Lower lobe of right lung (tissue), 2 donors: ENCODE results near the gene PLEKHA6. TPM values are rescaled to one million over a fixed set of nuclear protein-coding genes. Genes with fewer than 3 reads are reported as not detected.

ENCODE experiments used
- ATAC-seq, 2 donors: fragments of 200-7000 bp; cut with Tn5 transposase; one replicate each; pipeline ENCODE4 v1.9.1; 2020 to 2022; ENCODE audit warnings: mild to moderate bottlenecking in 2 of 2, moderate library complexity in 2 of 2
- DNase-seq: peaks from one replicate; pipeline ENCODE4 v3.0.0-alpha.2; 2020
- H3K27ac ChIP-seq: fragments of 200-600 bp; one replicate; pipeline ENCODE4 v1.8.0; 2022
- H3K27me3 ChIP-seq: fragments of 200-600 bp; one replicate; pipeline ENCODE4 v1.8.0; 2022; ENCODE audit warnings: low read depth
- H3K36me3 ChIP-seq: fragments of 200-600 bp; one replicate; pipeline ENCODE4 v1.8.0; 2022; ENCODE audit warnings: mild to moderate bottlenecking
- H3K4me1 ChIP-seq: fragments of 200-600 bp; one replicate; pipeline ENCODE4 v1.8.0; 2022
- H3K4me3 ChIP-seq: fragments of 200-600 bp; one replicate; pipeline ENCODE4 v1.8.0; 2022; ENCODE audit warnings: mild to moderate bottlenecking
- H3K9me3 ChIP-seq: fragments of 200-600 bp; one replicate; pipeline ENCODE4 v1.8.0; 2022
- intact Hi-C: fragments of 100-400 bp; cut with DNase I; formaldehyde crosslinking; loops from one replicate; pipeline ENCODE4 v1.11.0; 2022
- total RNA-seq: library from RNA; stranded (reverse); fragmentation: NEBNext Ultra II Directional; extraction: Animal tissue kit (Norgen Biotek cat#: 25700); gene quantifications from one replicate; pipeline ENCODE4 v1.2.1, GENCODE V29; 2021
- TF ChIP-seq, protein P1 (sequence below): fragments of 200-600 bp; IDR thresholded peaks from one replicate; pipeline ENCODE4 v1.8.0; 2022; ENCODE audit warnings: antibody characterized with exemption, mild to moderate bottlenecking
- donor health status: DM: no; HTN: yes; CAD: no; lungs with severe emphysema.

PLEKHA6 gene
- total RNA-seq, 1 donor from 2014 or later, result 7.6 TPM

DNA sequence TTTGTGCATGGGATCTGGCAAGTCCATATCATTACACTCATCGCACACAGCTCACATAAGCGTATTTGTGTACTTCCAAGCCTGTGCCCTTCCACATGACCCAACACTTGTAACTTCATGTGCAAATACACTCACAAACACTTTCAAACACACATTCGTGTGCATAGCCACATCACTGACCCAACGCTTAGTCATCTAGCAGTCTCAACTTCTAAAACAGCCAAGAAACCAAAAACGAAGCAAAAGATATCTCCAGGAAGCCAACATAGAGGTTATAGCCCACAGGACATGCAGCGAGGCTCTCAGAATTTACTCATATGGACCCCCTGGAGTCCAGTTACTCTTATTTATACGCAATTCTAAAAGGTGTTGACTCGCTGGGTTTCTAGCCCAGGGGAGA lies 135.1 kb downstream of the PLEKHA6 start:
- intact Hi-C loops, result no loop called here
- no peak for ATAC-seq

GRCh38 chr1:204223129-204223860 lies 136.4 kb downstream of the PLEKHA6 start:
- intact Hi-C loops, result no loop called here
- Histone ChIP-seq H3K4me3 (no peak overlapping the region), H3K9me3 (no peaks in the 10 kb centered on the region), H3K4me1 (no peaks in the 10 kb centered on the region), H3K27me3 (no peaks in the 10 kb centered on the region), H3K27ac (no peak overlapping the region), H3K36me3 (peaks cover 7% of the 10 kb centered on the region)
- TF ChIP-seq, protein P1, sequence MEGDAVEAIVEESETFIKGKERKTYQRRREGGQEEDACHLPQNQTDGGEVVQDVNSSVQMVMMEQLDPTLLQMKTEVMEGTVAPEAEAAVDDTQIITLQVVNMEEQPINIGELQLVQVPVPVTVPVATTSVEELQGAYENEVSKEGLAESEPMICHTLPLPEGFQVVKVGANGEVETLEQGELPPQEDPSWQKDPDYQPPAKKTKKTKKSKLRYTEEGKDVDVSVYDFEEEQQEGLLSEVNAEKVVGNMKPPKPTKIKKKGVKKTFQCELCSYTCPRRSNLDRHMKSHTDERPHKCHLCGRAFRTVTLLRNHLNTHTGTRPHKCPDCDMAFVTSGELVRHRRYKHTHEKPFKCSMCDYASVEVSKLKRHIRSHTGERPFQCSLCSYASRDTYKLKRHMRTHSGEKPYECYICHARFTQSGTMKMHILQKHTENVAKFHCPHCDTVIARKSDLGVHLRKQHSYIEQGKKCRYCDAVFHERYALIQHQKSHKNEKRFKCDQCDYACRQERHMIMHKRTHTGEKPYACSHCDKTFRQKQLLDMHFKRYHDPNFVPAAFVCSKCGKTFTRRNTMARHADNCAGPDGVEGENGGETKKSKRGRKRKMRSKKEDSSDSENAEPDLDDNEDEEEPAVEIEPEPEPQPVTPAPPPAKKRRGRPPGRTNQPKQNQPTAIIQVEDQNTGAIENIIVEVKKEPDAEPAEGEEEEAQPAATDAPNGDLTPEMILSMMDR, result no peak
- no peak for DNase-seq
- ATAC-seq, result no peak

More for the DNA sequence above, 135.1 kb downstream of the PLEKHA6 start:
- Histone ChIP-seq H3K9me3 (no peaks in the 10 kb centered on the region), H3K36me3 (peaks cover 12% of the 10 kb centered on the region), H3K27me3 (no peaks in the 10 kb centered on the region), H3K4me1 (no peaks in the 10 kb centered on the region), H3K27ac (no peak overlapping the region), H3K4me3 (no peak overlapping the region)
- TF ChIP-seq, protein P1, result no peak
- DNase-seq, result no peak

- H3K4me3 ChIP-seq, result no peak overlapping the region
- intact Hi-C loops, result no loop called here
- H3K36me3 ChIP-seq, result peaks cover under 1% of the 10 kb centered on the region
- H3K27me3 ChIP-seq, result no peaks in the 10 kb centered on the region
- no peak for DNase-seq
- TF ChIP-seq, protein P1, result no peak
- no peaks in the 10 kb centered on the region for H3K9me3 ChIP-seq
- ATAC-seq, result no peak
- H3K27ac ChIP-seq, result no peak overlapping the region
- H3K4me1 ChIP-seq, result no peaks in the 10 kb centered on the region
These were observed 137.0 kb downstream of the PLEKHA6 start for GRCh38 chr1:204222764-204223055.

GRCh38 chr1:204222006-204222763 lies 137.5 kb downstream of the PLEKHA6 start:
- TF ChIP-seq, protein P1, result no peak
- Histone ChIP-seq H3K9me3 (no peaks in the 10 kb centered on the region), H3K4me1 (no peaks in the 10 kb centered on the region), H3K4me3 (no peak overlapping the region), H3K27ac (no peak overlapping the region), H3K36me3 (no peaks in the 10 kb centered on the region), H3K27me3 (no peaks in the 10 kb centered on the region)
- DNase-seq, result no peak
- no peak for ATAC-seq
- intact Hi-C loops, result no loop called here

DNA sequence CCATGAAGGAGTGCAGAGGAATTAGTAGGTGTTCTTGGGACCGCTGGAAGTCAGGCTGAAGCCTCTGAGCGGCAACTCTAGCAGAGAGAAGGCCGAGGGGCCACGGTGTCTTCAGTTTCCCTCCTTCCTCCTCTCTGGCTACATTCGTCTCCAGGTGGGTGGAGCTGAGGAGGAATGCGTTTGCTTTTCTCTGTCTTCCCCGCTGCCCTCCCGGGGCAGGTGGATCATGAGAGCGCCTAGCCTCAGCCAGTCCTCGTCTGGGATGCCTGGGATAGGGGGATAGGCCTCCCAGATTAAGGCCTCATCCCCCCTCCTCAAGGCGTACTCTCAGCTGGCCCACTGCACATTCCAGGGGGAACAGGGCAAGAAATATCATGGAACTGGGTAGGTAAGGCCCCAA lies 138.5 kb downstream of the PLEKHA6 start:
- H3K4me3 ChIP-seq, result no peak overlapping the region
- intact Hi-C loops, result no loop called here
- no peaks in the 10 kb centered on the region for H3K4me1 ChIP-seq
- H3K36me3 ChIP-seq, result no peaks in the 10 kb centered on the region
- DNase-seq, result no peak
- ATAC-seq, result no peak
- no peak overlapping the region for H3K27ac ChIP-seq
- peaks cover 7% of the 10 kb centered on the region for H3K27me3 ChIP-seq
- TF ChIP-seq, protein P1, result no peak
- H3K9me3 ChIP-seq, result no peaks in the 10 kb centered on the region
